Measurements from ENCODE around the gene CCDC170.

DNA sequence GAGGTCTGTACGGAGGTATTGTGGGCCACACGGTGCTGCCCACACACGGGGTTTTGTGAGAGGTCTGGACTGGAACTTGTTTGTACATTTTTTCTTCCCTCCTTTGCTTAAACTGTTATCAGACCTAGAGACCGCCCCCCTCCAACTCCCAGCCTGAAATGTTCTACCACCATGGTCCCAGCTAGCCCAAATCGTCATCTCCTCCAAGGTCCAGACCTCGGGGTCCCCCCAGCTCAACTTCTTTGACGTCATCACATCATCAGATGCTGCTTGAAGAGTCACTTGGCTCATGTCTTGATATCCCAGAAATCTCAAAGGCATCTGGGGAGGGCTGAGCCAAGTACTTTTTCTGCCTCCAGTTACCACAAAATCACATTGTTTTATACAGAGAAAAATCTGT, 2.8 kb upstream of the CCDC170 start:
- TF ChIP-seq, protein P1, sequence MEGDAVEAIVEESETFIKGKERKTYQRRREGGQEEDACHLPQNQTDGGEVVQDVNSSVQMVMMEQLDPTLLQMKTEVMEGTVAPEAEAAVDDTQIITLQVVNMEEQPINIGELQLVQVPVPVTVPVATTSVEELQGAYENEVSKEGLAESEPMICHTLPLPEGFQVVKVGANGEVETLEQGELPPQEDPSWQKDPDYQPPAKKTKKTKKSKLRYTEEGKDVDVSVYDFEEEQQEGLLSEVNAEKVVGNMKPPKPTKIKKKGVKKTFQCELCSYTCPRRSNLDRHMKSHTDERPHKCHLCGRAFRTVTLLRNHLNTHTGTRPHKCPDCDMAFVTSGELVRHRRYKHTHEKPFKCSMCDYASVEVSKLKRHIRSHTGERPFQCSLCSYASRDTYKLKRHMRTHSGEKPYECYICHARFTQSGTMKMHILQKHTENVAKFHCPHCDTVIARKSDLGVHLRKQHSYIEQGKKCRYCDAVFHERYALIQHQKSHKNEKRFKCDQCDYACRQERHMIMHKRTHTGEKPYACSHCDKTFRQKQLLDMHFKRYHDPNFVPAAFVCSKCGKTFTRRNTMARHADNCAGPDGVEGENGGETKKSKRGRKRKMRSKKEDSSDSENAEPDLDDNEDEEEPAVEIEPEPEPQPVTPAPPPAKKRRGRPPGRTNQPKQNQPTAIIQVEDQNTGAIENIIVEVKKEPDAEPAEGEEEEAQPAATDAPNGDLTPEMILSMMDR (IDR thresholded peaks at IDR 0.05), result no peak
- no peak for TF ChIP-seq EZH2 (IDR thresholded peaks at IDR 0.05)

Measured in neural progenitor cell (in vitro differentiated cells).